Pons (tissue), 1 donor: Measurements from ENCODE around the gene KCNA10.

Experiments
- DNase-seq: peaks from one replicate; pipeline ENCODE4 v3.0.0-alpha.2; 2016; ENCODE audit warnings: low spot score

Gene KCNA10

DNA sequence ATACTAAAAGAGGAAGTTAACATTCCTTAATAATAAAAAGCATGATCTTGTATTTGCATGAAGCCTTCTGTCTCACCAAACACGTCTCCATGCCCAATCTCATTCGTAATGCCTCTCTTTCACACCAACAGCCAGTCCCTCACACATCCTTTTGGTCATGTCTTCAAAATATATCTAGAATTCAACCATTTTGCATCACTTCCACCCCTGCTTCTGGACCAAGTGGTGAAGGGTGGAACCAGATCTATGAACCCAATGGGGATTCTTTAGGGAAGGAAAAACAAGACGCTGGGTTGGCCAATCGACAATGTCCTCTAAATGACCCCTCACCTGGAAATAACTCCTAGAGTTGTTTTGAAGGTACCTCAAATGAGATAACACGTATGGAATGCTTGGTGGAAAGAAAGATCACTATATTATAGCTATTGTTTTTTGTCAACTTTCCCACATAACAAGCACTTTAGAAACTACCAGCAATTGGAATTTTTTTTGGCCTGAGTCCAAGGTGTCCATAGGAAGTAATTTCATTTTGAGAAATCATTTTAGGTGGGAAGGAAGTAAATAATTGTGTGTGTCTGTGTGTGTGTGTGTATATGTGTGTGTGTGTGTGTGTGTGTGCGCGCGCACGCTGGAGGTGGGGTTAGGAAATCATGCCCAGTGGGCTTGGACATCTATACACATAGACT, at the start of gene KCNA10:
Gene KCNA10, minus strand, starts transcription at position 51 of the 686 bp plus-strand sequence. CDS start 388 bp downstream, outside the sequence.
- no peak for DNase-seq

DNA sequence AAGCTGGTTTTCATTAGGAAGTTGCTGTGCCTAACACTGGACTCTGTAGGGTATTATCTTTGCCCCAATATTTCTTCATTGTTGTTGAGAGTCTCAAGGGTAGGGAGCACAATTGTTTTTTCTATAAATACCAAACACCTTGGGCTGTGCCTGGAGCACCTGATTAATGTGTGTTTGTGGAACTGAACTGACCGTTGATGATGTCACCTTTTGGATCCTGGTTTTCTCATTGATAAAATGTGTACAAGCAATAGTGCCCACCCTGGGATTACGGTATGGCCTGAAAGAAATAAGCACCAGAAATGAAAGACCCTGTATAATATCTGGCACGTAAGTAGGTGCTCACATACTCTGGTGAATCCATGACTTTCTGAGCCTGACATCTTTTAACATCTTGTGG, 47.9 kb upstream of the KCNA10 start:
- no peak for DNase-seq

DNA sequence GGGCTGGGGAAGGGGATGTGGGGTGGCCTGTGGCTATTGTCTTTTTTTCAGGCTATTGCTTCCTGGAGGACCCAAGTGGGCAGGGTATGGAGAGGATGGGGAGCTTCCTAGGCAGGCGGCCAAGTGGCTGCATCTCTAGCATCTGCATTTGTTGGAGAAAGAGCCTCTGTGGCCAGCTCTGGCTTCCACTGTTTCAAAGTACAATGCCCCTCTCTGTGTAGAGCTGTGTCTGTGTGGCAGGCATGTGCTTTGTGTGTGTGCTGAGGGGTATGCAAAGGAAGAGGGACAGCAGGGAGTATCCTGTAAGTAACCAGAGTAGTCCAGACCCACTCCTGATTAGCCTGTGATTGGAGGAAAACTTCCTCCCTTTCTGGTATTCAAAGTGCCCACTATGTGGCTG, 46.6 kb upstream of the KCNA10 start:
- DNase-seq, result peak; percentile 99

DNA sequence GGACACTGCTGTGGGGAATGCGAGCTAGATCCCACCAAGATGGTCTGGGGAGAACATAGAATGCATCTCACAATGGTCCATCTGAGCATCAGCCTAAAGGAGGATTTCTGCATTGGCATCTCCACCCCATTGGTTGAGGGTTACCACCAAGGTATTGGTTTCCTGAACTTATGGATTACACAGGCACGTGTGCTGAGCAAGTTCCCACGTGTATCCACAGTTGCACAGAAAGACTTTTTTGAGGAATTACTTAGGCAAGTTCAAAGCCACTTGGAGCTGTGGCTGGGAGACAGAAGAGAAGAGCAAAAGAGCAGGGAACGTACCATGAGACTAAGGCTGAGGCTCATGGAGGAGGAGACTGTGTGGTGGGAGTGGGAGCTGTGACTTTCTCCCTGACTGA, 44.1 kb upstream of the KCNA10 start:
- DNase-seq, result no peak

DNA sequence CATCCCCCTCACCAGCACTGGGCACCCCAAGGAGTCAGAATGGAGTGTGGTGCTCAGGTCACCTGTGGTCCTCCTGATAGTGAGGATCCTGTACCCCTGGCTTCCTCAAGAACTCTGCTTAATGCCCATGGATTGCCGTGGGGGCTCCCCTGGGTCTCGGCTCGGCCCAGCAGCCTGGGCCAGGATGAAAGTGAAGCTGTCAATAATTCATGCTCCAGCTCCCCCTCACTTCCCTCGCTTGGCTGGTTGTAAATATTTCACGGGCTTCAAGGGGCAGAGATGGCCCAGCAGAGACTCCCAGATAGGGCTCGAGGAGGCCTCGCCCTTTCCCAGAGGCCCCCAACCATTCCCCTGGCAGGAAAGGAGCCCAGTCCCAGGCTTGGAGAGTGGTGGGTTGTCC, 42.6 kb upstream of the KCNA10 start:
- no peak for DNase-seq

DNA sequence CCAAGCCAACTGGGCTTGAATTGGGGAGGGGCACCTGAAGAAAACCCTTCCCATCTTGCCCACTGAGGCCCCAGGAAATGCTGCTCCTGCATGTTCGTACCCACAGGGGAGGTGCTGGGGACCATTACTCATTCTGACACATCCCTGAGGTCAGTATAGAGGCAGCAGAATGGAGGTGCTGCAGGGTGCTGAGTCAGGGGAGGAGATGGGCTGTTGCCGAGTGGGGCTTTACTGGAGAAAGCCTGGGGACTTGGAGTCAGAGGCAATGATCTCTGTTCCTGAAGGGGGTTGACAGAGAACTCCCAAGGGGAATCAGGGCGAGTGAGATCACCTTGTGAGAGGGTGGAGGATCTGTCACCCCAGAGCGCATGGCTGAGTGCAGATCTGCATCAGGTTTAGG, 40.2 kb upstream of the KCNA10 start:
- DNase-seq, result no peak

DNA sequence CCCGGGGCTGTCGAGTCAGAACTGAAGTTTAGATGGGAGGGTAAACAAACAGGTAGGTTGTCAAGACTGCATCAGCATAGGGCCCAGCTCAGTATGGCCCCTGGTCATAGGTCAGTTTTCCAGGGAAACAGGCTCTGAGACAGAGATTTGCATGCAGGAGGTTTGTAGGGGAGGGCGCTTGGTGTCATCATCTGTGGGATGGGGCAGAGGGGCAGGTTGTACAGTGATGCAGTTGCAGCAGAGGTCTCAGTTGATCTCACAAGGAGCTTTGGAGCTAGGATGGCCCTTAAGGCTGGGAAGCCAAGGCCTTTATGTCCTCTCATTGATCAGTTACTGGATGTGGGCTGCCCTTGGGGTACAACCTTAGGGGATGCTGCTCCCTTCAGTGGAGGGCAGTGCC, 38.5 kb upstream of the KCNA10 start:
- no peak for DNase-seq

DNA sequence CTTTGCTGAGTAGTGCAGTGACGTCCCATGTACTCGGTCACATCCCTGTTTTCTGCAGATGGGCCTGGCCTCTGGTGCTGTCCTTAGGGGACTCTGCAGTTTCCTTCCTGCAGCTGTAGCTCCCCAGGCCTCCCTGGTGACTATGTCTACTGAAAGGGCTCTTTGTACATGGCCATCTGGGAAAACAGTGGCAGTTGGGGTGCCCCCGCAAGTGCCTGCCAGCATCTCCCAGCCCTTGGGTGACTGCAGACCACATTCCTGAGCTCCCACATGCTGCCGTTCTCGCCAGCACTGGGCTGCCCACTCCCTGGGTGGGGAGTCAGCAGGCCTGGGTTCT, 37.5 kb upstream of the KCNA10 start:
- peak; percentile 98 for DNase-seq

DNA sequence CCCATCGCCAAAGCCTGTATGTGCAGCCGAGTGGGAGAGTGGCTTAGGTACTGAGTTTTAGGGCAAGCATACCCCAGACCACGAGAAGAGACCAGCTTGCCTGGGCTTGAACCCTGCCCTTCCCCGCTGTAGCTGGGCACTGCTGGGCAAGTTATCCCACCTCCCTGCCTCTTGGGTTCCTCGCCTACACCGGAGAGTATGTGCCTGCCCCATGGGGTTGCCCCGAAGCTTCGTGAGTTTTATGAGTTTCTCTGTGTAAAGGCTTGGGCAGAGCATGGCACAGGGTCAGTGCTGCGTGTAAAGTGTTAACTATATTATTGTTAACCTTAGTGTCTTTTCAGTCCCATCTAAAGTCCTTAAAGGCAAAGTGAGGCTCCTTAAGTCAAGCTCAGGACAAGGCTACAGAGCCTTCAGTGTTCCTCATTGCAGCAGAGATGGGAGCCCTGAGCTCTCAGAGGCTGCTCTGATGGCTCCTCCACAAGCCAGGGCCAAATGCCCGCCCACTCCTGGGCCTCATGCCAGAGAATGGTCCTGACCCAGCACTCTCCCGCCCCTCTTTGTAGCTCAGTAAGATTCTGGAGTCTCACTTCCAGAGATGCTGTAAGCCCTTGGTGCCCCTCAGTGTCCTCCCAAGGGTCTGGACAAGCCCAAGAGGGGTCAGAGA, 37.0 kb upstream of the KCNA10 start:
- peak; percentile 96 for DNase-seq

DNA sequence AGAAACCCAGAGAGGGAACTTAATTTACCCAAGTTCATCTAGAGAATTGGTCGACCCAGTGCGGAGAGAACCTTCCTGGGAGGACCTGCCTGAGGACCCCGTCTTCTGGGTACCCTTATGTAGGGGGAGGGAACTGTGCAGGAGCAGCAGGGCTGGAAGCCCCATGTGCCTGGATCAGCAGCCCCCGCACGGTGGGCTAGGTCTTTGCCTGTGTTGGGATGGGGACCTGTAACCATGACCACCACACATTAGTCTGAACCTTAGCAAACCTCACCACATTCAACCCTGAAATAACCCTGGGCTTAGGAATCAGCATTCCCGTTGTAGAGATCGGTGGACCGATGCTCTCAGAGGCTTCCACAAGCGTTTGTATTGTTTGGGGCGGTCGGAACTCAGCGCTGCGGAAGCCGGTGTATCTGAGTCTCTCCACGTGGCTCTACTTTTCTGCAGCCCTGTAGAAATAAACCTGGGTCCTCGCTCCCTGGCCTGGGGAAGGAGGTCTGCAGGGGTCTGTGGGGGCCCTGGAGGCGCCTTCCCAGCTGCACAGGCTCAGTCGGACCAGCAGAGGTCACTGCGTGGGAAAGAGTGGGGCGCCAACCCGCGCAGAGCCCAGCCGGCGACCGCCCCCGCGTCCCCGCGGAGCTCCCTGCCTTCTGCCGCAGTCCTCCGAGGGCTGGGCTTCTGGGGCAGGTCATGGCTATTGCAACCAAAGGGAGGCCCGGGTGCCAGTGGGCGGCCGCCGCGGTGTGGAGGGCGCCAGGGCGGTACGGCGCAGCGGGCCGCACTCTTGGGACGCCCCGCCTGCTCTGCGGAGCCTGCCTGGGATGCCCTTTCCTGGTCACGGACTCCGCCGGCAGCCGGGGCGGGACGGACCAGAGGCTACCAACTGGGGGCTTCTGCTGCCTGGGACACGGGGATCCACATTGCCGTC, 36.2 kb upstream of the KCNA10 start:
- peak; percentile 59 for DNase-seq

DNA sequence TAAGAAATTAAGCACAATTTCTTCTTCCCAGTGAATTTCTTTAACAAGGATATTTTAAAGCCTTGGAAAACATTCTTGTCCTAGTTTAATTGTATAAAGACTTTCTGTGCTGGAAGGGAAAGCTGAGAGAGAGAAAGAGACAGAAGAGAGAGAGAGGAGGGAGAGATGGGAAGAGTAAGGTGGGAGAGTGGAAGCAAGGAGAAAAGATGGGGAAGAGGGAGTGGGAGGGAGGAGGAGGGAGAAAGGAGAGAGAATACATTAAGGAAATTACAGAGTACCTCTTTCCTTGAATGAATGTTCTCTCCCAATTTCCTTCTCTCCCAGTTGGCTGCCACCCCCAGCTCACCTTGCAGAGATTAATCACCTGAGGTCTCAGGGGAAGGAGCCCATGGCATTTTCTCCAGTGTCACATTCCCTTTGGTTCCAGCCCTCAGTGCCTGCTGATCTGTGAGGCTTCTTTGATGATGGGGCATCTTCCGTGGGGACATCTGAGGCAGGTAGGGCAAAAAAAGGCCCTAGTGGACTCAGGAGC, 32.4 kb upstream of the KCNA10 start:
- DNase-seq, result no peak

DNA sequence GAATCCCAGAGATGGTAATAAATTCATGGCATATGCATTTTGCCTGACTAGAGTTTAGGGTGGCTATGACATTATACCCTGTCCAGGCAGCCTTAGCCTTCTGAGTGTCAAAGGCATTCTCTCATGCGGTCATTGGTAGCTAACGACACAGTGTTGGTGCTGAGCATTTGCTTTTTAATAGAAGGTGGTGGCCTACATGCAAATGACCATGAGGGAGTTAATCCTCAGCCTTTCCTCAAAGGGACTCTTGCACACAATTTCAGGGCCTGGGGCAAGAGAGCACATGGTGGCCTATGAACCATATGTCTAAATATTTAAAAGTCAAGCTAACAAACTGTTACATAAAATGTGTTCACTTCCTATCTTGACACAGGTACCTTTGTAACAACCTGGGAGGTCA, 30.9 kb upstream of the KCNA10 start:
- no peak for DNase-seq

DNA sequence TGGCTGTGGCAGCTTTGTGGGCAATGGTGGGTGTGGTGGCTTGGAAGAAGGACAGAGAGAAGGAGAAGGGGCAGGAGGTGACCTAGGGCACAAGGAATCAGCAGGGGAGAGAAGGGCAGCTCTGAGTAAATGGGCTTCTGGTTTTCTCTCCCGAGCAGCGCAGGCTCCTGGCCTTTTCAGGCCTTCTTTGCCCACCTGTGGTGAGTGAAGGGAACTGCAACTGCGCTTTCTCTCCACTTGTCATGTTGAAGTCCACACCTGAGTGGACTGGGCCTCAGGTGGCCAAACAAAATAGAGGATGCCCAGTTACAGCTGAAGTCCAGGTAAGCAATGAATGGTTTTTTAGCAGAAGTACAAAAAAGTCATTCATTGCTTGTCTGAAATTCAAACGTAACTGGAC, 29.4 kb upstream of the KCNA10 start:
- no peak for DNase-seq

DNA sequence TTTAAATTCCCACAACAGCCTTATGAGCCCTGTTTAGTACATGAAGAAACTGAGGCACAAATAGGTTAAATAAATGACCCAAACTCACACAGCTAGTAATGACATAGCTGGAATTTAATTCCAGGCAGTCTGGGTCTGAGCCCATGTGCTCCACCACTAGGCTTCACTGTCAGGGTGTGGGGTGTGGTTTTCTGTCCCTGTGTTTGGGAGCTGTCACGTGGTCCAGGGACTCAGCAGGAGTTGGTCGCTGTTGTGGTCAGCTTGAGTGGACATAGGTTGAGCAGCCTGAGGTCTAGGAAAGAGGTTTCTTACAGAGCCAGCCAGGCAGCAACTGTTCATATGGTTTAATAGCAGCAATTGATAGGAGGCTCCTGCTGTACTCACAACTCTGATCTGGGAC, 28.0 kb upstream of the KCNA10 start:
- no peak for DNase-seq

DNA sequence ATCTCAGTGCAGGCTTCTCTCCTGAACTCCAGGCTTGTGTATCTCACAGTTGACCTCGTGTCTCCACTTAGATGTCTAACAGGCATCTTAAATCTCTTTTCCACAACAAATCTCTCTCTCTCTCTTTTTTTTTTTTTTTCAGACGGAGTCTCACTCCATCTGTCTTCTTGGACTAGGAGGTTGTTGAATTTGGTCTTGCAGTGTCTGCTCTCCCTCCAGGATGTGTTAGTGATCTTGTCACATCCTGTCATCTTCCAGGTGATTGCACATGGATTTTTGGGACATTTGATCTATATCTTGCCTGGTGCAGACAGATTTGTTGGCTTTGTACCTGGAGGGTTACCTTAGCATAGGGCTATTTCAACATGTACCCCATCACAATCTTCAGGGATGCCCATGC, 26.5 kb upstream of the KCNA10 start:
- no peak for DNase-seq

DNA sequence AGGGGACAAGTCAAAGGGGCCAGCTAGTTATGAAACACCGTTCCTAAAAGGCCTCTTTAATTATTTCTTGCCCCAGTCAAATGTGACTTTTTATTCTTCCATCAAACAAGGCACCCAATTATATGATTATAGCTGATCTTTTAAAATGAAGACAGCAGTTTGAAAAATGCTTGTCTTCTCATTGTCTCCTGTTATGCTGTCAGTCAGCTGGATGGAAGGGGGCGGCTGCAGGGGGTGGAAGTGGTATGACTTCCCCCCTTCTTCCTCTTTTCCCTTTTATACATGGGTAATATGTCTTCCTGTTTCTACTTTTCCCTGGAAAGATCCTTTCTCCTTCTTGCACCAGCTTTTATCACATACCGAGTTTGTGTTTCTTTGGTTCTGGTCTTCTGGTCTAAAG, 25.8 kb upstream of the KCNA10 start:
- no peak for DNase-seq

DNA sequence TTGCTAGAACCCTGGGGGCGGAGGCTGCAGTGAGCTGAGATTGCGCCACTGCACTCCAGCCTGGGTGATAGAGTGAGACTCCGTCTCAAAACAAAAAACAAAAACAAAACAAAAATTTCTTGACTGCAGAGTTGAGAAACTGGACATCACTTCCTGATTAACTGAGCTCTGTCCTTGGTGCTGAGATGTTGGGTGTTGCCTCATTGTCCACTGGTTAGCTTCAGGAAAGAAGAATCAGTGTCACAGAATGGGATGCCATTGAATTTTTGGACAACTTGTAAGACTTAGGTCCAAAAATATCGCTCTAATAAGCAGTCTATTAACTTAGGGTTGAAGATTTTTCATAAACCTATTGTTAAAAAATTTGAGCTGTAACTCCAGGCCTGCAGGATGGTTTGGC, 23.8 kb upstream of the KCNA10 start:
- no peak for DNase-seq

DNA sequence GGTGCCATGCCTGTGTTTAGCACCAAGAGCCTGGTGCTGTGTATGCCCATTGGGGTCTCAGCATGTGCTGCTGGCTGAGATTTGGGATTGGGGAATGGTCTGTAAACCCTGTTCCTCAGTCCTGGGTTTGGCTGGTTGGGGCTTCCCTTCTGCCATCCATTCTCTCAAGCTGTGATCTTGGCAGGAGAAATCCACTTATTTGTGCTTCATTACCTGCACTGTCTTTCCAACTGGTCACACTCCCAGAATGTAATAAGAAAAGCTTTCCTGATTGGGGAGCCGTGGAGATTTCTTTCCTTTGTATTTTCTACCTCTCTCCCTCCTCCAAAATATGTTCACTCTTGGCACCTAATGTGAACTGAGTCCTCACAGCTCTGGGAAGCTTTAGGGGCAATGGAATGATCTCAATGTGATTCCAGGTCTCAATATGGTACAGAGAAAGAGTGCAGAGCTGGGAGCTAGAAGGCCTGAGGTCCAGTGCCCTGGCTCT, 23.0 kb upstream of the KCNA10 start:
- DNase-seq, result no peak

DNA sequence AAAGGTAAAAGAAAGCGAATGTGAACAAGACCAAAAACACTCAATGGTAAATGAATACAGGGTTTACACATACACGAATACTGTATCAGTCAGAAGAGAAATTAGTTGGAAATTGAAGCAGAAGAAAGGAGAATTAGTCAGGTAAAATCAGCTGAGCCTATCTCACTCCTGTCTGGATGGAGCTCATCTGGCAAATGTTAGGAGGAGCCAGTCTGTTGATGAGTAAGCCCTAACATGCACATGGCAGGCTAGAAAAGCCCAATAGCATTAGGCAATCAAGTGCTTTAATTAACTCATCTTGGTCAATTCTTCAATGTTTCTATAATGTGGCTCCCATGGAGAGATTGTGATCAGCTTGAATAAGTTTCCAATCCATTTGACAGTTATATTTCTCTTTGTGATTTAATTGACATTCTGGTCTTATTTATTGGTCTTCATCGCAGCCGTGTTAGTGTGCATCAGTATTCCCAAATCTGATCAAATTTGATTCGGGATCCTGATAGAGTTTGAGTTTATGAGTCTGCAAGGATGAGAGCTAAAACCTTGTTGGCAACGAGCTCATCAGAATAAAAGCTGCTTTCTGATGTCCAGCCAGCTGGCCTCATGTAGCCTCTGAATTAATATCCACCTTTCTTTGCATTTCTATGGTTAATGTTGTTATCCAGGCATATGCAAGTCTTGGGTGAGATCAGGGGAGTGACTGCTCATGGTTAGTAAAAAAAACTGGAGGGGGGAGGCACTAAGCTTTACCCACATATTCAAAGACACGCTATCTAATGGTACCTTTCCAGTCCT, 22.1 kb upstream of the KCNA10 start:
- DNase-seq, result no peak

DNA sequence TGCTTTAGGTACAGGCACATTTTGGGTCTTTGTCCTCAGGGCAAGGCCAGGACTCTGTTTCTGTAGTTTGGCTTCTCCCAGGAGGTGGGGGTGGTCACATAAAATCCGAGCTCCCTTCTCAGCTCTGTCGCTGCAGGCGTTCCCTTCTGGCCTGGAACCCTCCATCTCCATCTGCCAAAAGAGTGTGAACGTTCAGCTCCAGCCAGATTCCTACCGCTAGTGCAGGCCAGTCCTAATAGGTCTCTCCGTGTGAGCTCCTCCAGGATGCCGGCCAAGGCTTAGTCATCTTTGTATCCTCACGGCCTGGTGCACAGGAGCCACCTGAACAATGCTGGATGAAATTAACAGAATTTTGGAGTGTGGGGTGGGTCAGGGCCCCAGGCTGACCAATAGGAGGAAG, 19.9 kb upstream of the KCNA10 start:
- peak; percentile 58 for DNase-seq

DNA sequence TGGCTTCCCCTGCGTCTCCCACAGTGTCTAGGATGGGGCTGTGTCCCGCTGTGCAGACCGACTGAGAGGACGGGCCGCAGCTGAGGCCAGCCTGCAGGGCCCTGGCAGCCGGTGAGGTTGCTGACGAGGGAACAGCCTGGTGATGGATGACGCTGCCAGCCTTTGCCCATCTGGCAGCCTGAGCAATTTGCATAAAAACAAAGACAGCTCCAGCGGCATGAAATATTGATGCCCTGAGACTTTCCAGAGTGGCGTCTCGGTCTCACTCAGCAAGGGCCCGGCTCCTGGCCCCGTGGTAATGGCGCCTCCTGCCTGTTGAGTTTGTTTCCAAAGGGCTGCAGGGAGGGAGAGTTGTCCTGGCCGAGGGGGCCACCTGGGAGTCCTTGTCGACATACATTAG, 19.1 kb upstream of the KCNA10 start:
- DNase-seq, result peak; percentile 89

DNA sequence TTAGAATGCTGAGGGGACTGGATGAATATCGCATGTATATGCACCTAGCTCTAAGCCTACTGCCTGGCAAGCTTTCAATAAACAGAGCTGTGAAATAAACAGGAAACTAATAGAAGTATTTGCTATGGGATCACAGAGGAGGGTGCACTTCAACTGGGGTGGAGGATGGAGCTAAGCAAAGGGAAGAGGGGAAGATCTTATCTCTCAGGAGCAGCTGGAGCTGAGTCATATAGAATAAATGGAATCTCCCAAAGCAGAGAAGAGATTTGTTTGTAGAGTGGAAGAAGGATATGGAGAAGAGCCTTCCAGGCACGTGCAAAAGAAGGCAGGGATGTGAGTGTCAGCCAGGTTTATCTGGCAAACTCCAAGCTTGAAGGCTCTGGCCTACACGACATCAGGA, 17.0 kb upstream of the KCNA10 start:
- no peak for DNase-seq
